Measurements from ENCODE around the gene HIBCH.

HIBCH gene

DNA sequence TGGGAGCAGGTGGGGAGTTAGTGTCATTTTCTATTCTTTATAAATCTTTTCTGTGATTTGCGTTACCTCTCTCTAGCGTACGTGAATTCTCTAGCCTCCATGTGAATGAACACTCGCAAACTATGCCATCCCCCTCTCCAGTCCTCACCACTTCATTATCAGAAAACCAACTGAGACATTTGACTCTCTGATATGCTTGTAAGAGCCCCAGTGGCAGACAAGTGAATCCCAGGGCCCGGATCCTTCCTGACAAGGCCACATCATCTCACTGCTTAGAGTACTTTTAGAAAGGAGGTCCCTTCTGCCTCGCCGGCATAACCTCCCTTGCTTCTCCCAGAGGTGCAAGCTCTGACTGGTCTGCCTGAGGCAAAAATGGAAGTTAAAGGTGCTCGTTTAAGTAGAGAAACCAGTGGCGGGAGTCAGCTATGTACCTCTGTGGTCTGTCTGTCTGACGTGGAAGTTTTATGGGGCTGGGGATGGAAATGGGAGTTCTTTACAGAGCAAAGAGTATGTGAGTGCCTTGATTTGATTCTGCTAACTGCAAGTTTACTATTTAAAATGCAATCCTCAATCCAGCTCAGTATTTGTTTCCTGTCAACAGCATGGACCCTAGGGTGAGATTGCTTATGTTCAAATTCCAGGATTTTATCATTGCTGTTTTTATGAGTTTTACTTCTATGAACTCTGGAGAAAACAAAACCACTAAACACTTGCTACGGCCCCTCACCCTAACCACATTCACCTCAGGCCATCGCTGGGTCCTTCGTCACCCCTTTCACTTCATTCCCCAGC lies 142.2 kb downstream of the HIBCH start:
- TF ChIP-seq, protein P1, sequence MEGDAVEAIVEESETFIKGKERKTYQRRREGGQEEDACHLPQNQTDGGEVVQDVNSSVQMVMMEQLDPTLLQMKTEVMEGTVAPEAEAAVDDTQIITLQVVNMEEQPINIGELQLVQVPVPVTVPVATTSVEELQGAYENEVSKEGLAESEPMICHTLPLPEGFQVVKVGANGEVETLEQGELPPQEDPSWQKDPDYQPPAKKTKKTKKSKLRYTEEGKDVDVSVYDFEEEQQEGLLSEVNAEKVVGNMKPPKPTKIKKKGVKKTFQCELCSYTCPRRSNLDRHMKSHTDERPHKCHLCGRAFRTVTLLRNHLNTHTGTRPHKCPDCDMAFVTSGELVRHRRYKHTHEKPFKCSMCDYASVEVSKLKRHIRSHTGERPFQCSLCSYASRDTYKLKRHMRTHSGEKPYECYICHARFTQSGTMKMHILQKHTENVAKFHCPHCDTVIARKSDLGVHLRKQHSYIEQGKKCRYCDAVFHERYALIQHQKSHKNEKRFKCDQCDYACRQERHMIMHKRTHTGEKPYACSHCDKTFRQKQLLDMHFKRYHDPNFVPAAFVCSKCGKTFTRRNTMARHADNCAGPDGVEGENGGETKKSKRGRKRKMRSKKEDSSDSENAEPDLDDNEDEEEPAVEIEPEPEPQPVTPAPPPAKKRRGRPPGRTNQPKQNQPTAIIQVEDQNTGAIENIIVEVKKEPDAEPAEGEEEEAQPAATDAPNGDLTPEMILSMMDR (conservative IDR thresholded peaks at IDR 0.05; ENCODE audit: low read depth, low read length): no peak
- no peak for DNase-seq (ENCODE audit: low read depth)
- H3K4me3 ChIP-seq (ENCODE audit: low read length): no peak overlapping the region

DNA sequence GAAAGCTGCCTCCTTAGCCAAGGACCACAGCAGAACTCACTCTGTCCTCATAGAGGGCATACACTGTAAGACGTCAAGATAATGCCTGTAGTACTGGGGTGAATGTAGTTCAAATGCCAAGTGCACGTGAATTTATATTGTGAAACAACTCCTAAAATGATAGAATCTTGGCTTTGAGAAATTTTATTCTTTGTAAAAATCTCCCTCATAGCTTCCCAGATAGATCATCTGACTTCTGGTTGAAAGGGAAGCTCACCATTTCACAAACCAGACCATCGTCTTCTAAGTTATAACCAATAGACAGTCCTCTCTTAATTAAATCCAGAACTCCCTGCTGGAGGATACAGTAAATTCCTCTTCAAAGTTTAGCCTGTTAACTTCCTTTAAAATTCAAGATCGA lies 146.2 kb downstream of the HIBCH start:
- DNase-seq (ENCODE audit: low read depth): no peak
- no peak overlapping the region for H3K4me3 ChIP-seq (ENCODE audit: low read length)
- TF ChIP-seq, protein P1 (conservative IDR thresholded peaks at IDR 0.05; ENCODE audit: low read depth, low read length): no peak

DNA sequence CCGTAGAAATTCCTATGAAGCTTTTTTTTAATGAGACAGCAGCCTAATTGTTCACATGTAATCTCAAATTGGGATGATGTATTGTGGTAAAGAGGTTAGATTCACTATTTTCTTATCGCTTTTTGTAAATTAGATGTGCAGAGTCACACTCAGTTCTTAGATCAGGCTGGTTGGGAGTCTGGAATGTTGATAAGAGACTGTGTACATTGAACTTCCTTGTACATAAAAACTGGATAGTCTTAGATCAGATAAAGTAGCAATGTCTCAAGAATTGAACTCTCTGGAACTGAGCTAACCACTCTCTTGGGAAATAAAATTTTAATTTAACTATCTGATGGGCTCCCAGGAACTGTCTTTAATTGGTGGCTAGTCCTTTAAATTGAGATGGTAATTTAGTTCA lies 149.0 kb downstream of the HIBCH start:
- TF ChIP-seq, protein P1 (conservative IDR thresholded peaks at IDR 0.05; ENCODE audit: low read depth, low read length): no peak
- no peak overlapping the region for H3K4me3 ChIP-seq (ENCODE audit: low read length)
- no peak for DNase-seq (ENCODE audit: low read depth)

DNA sequence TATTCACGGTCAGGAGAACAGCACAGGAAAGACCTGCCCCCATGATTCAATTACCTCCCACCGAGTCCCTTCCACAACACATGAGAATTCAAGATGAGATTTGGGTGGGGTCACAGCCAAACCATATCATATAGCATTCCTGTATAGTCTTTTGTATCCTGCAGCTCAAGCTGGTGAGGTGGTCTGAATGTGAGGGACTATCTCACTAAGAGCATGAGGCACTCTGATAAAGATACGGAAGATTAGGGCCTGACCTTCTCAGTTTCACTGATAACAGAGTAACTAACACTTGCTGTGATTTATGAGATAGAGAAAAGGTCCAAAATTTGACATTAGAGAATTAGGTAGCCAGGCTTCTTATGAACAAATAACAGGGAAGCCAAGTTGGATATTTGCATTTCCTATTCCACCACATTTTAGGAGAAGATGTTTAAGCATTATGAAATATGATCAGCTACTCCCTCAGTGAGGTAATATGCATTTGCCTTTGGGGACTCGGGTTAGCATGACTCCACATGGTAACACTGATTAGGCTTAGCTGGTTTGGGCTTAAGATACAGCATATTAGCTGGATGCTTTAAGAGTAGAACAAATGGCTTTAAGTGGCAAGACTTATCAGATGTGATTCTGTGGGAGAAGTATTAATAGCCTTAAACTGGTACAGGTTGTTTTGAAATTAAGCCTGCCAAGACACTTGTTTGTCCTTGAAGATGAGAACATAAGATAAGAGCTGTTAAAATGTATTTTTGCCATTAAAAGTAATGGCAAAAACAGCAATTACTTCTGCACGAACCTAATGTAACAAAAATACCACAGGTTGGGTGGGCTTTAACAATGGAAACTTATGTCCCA lies 150.2 kb downstream of the HIBCH start:
- TF ChIP-seq, protein P1 (conservative IDR thresholded peaks at IDR 0.05; ENCODE audit: low read depth, low read length): no peak

DNA sequence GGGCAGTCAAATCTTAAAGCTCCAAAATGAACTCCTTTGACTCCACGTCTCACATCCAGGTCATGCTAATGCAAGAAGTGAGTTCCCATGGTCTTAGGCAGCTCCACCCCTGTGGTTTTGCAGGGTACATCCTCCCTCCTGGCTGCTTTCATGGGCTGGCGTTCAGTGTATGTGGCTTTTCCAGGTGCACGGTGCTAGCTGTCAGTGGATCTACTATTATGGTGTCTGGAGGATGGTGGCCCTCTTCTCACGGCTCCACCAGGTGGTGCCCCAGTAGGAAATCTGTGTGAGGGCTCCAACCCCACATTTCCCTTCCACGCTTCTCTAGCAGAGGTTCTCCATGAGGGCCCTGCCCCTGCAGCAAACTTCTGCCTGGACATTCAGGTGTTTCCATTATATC lies 151.9 kb downstream of the HIBCH start:
- DNase-seq (ENCODE audit: low read depth): no peak
- TF ChIP-seq, protein P1 (conservative IDR thresholded peaks at IDR 0.05; ENCODE audit: low read depth, low read length): no peak
- H3K4me3 ChIP-seq (ENCODE audit: low read length): no peak overlapping the region

More for the DNA sequence above, 150.2 kb downstream of the HIBCH start:
- no peak for DNase-seq (ENCODE audit: low read depth)
- no peak overlapping the region for H3K4me3 ChIP-seq (ENCODE audit: low read length)

DNA sequence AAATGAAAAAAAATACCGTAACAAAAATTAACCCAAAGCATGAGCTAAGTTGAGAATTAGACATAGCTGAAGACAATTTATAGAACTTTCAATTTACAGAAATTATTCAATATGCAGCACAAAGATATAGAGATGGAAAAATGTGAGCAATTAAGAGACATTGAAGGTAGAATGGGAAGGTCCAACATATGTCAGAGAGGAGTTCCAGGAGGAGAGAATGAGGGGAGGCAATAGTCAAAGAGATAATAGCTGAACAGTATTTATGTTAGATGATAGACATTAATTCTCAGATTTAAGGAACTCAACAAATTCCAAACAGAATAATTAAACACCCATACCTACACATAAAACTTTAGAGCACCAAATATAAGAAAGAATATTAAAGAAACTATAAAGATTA lies 154.1 kb downstream of the HIBCH start:
- TF ChIP-seq, protein P1 (conservative IDR thresholded peaks at IDR 0.05; ENCODE audit: low read depth, low read length): no peak
- no peak overlapping the region for H3K4me3 ChIP-seq (ENCODE audit: low read length)
- no peak for DNase-seq (ENCODE audit: low read depth)

Data from retinal pigment epithelial cell (primary cell).